H9 (cell line): ENCODE data around the gene LILRA1. TPM values are rescaled to one million over a fixed set of nuclear protein-coding genes. Genes with fewer than 3 reads are reported as not detected.

Experiments
- DNase-seq: peaks from one replicate; pipeline ENCODE4 v3.0.0-alpha.2; 2017
- H2AFZ ChIP-seq: one replicate; pipeline ENCODE4 v1.6.1; 2013; ENCODE audit warnings: mild to moderate bottlenecking, low read length, control low read depth, moderate library complexity
- H2AK5ac ChIP-seq: 2 replicates; pipeline ENCODE4 v1.6.1; 2013; ENCODE audit warnings: low read length, control low read depth, mixed read lengths; ENCODE audit not compliant: insufficient read length
- H2BK120ac ChIP-seq: one replicate; pipeline ENCODE4 v1.6.1; 2013; ENCODE audit warnings: low read depth, mild to moderate bottlenecking, low read length, control low read depth, inconsistent platforms; ENCODE audit not compliant: poor library complexity, severe bottlenecking
- H2BK12ac ChIP-seq: 2 replicates; pipeline ENCODE4 v1.6.1; 2013; ENCODE audit warnings: low read length, control low read depth, mixed read lengths, low read depth; ENCODE audit not compliant: insufficient read length
- H2BK15ac ChIP-seq: 2 replicates; pipeline ENCODE4 v1.6.1; 2013; ENCODE audit warnings: low read depth, low read length, control low read depth
- H2BK20ac ChIP-seq: one replicate; pipeline ENCODE4 v1.6.1; 2013; ENCODE audit warnings: low read depth, mild to moderate bottlenecking, low read length, control low read depth, inconsistent platforms; ENCODE audit not compliant: poor library complexity, severe bottlenecking
- H2BK5ac ChIP-seq: 2 replicates; pipeline ENCODE4 v1.6.1; 2013; ENCODE audit warnings: low read length, control low read depth, mixed read lengths; ENCODE audit not compliant: insufficient read length
- H3K14ac ChIP-seq: 2 replicates; pipeline ENCODE4 v1.6.1; 2013; ENCODE audit warnings: low read length, control low read depth; ENCODE audit not compliant: insufficient read depth
- H3K18ac ChIP-seq: 2 replicates; pipeline ENCODE4 v1.6.1; 2013; ENCODE audit warnings: low read depth, mild to moderate bottlenecking, mixed read lengths, low read length, control low read depth; ENCODE audit not compliant: insufficient read length
- H3K23ac ChIP-seq: 2 replicates; pipeline ENCODE4 v1.6.1; 2013; ENCODE audit warnings: low read length, control low read depth, mixed read lengths, low read depth; ENCODE audit not compliant: insufficient read length
- H3K23me2 ChIP-seq: 2 replicates; pipeline ENCODE4 v1.6.1; 2013; ENCODE audit warnings: low read depth, mild to moderate bottlenecking, mixed read lengths, low read length, control low read depth; ENCODE audit not compliant: insufficient read length, poor library complexity, severe bottlenecking
- H3K27ac ChIP-seq: 2 replicates; pipeline ENCODE4 v1.5.1; 2013; ENCODE audit warnings: low read length, control low read depth, mixed read lengths, low read depth; ENCODE audit not compliant: insufficient read length
- H3K27me3 ChIP-seq: 2 replicates; pipeline ENCODE4 v1.6.1; 2013; ENCODE audit warnings: low read length, control low read depth, inconsistent platforms; ENCODE audit not compliant: insufficient read depth
- H3K4ac ChIP-seq: 2 replicates; pipeline ENCODE4 v1.6.1; 2013; ENCODE audit warnings: low read depth, mild to moderate bottlenecking, control low read depth, inconsistent platforms, low read length, moderate library complexity
- H3K4me1 ChIP-seq: 2 replicates; pipeline ENCODE4 v1.6.1; 2013; ENCODE audit warnings: low read length, control low read depth, inconsistent platforms; ENCODE audit not compliant: insufficient read depth
- H3K4me2 ChIP-seq: 2 replicates; pipeline ENCODE4 v1.6.1; 2013; ENCODE audit warnings: low read length, control low read depth, mixed read lengths; ENCODE audit not compliant: insufficient read length, insufficient read depth
- H3K56ac ChIP-seq: 2 replicates; pipeline ENCODE4 v1.6.1; 2013; ENCODE audit warnings: low read depth, mild to moderate bottlenecking, mixed read lengths, low read length, control low read depth; ENCODE audit not compliant: insufficient read length
- H3K79me1 ChIP-seq: 2 replicates; pipeline ENCODE4 v1.6.1; 2013; ENCODE audit warnings: low read depth, mild to moderate bottlenecking, moderate library complexity, low read length, control low read depth, inconsistent platforms; ENCODE audit not compliant: insufficient read depth, poor library complexity, severe bottlenecking
- H3K79me2 ChIP-seq: 2 replicates; pipeline ENCODE4 v1.6.1; 2013; ENCODE audit warnings: low read length, control low read depth, inconsistent platforms; ENCODE audit not compliant: insufficient read depth
- H3K9ac ChIP-seq: 2 replicates; pipeline ENCODE4 v1.6.1; 2013; ENCODE audit warnings: low read length, control low read depth, mixed read lengths; ENCODE audit not compliant: insufficient read length; ENCODE audit errors: extremely low read depth
- H3K9me3 ChIP-seq: one replicate; pipeline ENCODE4 v1.6.1; 2013; ENCODE audit warnings: low read depth, low read length, inconsistent platforms; ENCODE audit not compliant: control insufficient read depth
- H3T11ph ChIP-seq: one replicate; pipeline ENCODE4 v1.6.1; 2013; ENCODE audit warnings: mild to moderate bottlenecking, low read length, control low read depth, inconsistent platforms
- H4K20me1 ChIP-seq: one replicate; pipeline ENCODE4 v1.6.1; 2013; ENCODE audit not compliant: control insufficient read depth, insufficient read length, insufficient read depth
- H4K5ac ChIP-seq: 2 replicates; pipeline ENCODE4 v1.6.1; 2013; ENCODE audit warnings: low read depth, mild to moderate bottlenecking, mixed read lengths, low read length, control low read depth; ENCODE audit not compliant: insufficient read length
- H4K8ac ChIP-seq: replicated peaks from 2 replicates; pipeline ENCODE4 v1.6.1; 2013; ENCODE audit warnings: low read length, control low read depth, mixed read lengths, low read depth; ENCODE audit not compliant: insufficient read length
- H4K91ac ChIP-seq: 2 replicates; pipeline ENCODE4 v1.6.1; 2013; ENCODE audit warnings: low read depth, mild to moderate bottlenecking, moderate library complexity, mixed read lengths, low read length, control low read depth; ENCODE audit not compliant: insufficient read length
- H3K27ac Mint-ChIP-seq, 3 experiments: 2 replicates in 2 of 3; 3 replicates in 1 of 3; pipeline ENCODE4 v1.8.0; 2020 to 2021; ENCODE audit warnings: mixed read lengths in 3 of 3, mild to moderate bottlenecking in 1 of 3, moderate library complexity in 1 of 3
- H3K27me3 Mint-ChIP-seq: 2 replicates; pipeline ENCODE4 v1.8.0; 2021; ENCODE audit warnings: low read depth, mild to moderate bottlenecking, moderate library complexity, mixed read lengths
- H3K36me3 Mint-ChIP-seq, 3 experiments: 2 replicates in 2 of 3; 3 replicates in 1 of 3; pipeline ENCODE4 v1.8.0; 2020 to 2021; ENCODE audit warnings: low read depth in 3 of 3, mixed read lengths in 3 of 3; ENCODE audit not compliant: insufficient read depth in 1 of 3
- H3K4me1 Mint-ChIP-seq, 2 experiments: 2 replicates each; pipeline ENCODE4 v1.8.0; 2020; ENCODE audit warnings: mixed read lengths in 2 of 2
- H3K4me3 Mint-ChIP-seq, 2 experiments: 2 replicates in 1 of 2; 3 replicates in 1 of 2; pipeline ENCODE4 v1.8.0; 2020 to 2021; ENCODE audit warnings: mild to moderate bottlenecking in 2 of 2, mixed read lengths in 2 of 2, moderate library complexity in 1 of 2
- H3K9me3 Mint-ChIP-seq, 2 experiments: 2 replicates in 1 of 2; 3 replicates in 1 of 2; pipeline ENCODE4 v1.8.0; 2020; ENCODE audit warnings: mild to moderate bottlenecking in 2 of 2, mixed read lengths in 2 of 2, moderate library complexity in 1 of 2
- CTCF ChIP-seq: fragments of 200-600 bp; sonication (generic); conservative IDR thresholded peaks from 3 replicates; pipeline ENCODE4 v1.8.0; 2021; ENCODE audit warnings: antibody characterized with exemption, mild to moderate bottlenecking
- WGBS: extraction: QIAGEN DNeasy Blood & Tissue Kit; methylation state at CpG from one replicate; pipeline ENCODE4 v1.1.7; 2013; ENCODE audit warnings: missing lambda C conversion rate, low lambda C conversion rate, mixed read lengths; ENCODE audit not compliant: insufficient read length; ENCODE audit errors: extremely low coverage; 5-methylcytosine and 5-hydroxymethylcytosine counted together
- total RNA-seq: library from RNA; stranded (reverse); gene quantifications from 2 replicates; pipeline ENCODE4 v1.2.1, GENCODE V29; 2021

The LILRA1 gene
- total RNA-seq, 1 experiment from 2014 or later, result not detected

DNA sequence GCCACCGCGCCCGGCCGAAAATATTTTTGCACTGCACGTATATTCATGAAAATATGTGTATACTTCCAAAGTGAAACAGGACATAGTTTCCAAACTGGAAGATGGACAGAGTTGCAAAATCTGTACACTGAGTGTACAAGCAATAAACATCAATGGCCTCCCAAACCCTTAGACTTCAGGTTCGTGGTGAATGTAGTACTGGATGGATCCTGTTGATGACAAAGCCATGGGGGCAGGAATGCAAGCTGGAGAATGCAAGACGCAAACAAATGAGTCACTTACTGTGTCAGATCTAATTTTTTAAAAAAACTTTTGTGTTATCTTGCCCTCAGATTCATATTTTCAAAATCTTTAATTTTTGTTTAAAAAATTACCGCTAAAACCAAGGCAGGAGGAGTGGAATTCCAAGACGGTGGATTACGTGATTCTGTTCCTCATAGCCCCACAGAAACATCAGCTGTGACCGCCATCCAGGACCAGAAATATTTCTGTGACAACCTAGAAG is 32.5 kb upstream of the LILRA1 start:
- Histone ChIP-seq H3K23ac (no peak overlapping the region), H3K79me2 (no peaks in the 10 kb centered on the region), H3K4me2 (no peak overlapping the region), H4K5ac (no peak overlapping the region), H3K18ac (no peak overlapping the region), H2BK15ac (no peak overlapping the region), H3K27me3 (no peaks in the 10 kb centered on the region), H3K9me3 (peaks cover 63% of the 10 kb centered on the region), H2AK5ac (no peak overlapping the region), H2BK5ac (no peak overlapping the region), H2BK12ac (no peak overlapping the region), H4K20me1 (no peaks in the 10 kb centered on the region), H2AFZ (no peak overlapping the region), H3T11ph (no peak overlapping the region), H3K23me2 (no peaks in the 10 kb centered on the region), H3K14ac (no peak overlapping the region), H4K91ac (no peak overlapping the region), H3K4ac (no peak overlapping the region), H2BK120ac (no peak overlapping the region), H3K4me1 (no peaks in the 10 kb centered on the region), H3K9ac (no peak overlapping the region), H4K8ac (no peak overlapping the region), H3K56ac (no peak overlapping the region), H3K79me1 (no peaks in the 10 kb centered on the region), H3K27ac (no peak overlapping the region), H2BK20ac (no peak overlapping the region)
- no peak for DNase-seq
- Mint-ChIP-seq H3K9me3 (peaks cover 69 to 81% of the 10 kb centered on the region in 2 experiments), H3K27ac (no peak overlapping the region), H3K4me3 (no peak overlapping the region), H3K27me3 (peaks cover 4% of the 10 kb centered on the region; the same call in 1 of the 2 replicates), H3K36me3 (peaks cover 0 to 11% (median 0%) of the 10 kb centered on the region in 3 experiments; a peak in 3 of 7 replicates), H3K4me1 (no peaks in the 10 kb centered on the region)
- no peak for TF ChIP-seq CTCF
- no CpG with 5 or more reads among the region's 11 CpGs for WGBS
